GM13977 (cell line): Measurements from ENCODE around the gene IL17REL.

Experiments
- DNase-seq: peaks from one replicate; pipeline ENCODE4 v3.0.0; 2012; ENCODE audit warnings: low spot score
- CTCF ChIP-seq: IDR thresholded peaks from 2 replicates; pipeline ENCODE4 v1.5.1; 2012; ENCODE audit warnings: mild to moderate bottlenecking, control low read depth; ENCODE audit not compliant: insufficient read depth; ENCODE audit errors: extremely low read depth, missing control alignments
- in situ Hi-C: fragments of 300-500 bp; cut with MboI; formaldehyde crosslinking; loops from one replicate; pipeline ENCODE4 v1.12.0; 2022; ENCODE audit warnings: low sequenced_read_pairs, low pct_unique_long_range_greater_than_20kb, mixed read lengths, inconsistent platforms; ENCODE audit not compliant: unreplicated experiment

Gene IL17REL

GRCh38 chr22:50058906-50059880, 46.6 kb upstream of the IL17REL start:
- no peak for TF ChIP-seq CTCF
- DNase-seq: no peak
- in situ Hi-C loops: no loop called here

GRCh38 chr22:50058061-50058905, 45.7 kb upstream of the IL17REL start, which contains the start of gene TTLL8:
TTLL8 (minus strand) TSS chr22:50058298.
- no peak for TF ChIP-seq CTCF
- DNase-seq: no peak

GRCh38 chr22:50057278-50058060, 44.9 kb upstream of the IL17REL start:
- in situ Hi-C loops: no loop called here
- peak; percentile 72 for DNase-seq
- no peak for TF ChIP-seq CTCF

More at GRCh38 chr22:50058061-50058905, 45.7 kb upstream of the IL17REL start, which contains the start of gene TTLL8:
- in situ Hi-C loops: no loop called here

- TF ChIP-seq CTCF: no peak
- in situ Hi-C loops: no loop called here
- DNase-seq: peak; percentile 71
Measured at GRCh38 chr22:50056214-50056972, 43.8 kb upstream of the IL17REL start.

- in situ Hi-C loops: no loop called here
- DNase-seq: no peak
- no peak for TF ChIP-seq CTCF
Measured at GRCh38 chr22:50053861-50054260, 41.3 kb upstream of the IL17REL start.
